AG09319 (cell line): Measurements from ENCODE around the gene MARK4.
"Not testable (repeated sequence)": the region's sequence is repeated elsewhere in the genome, so short reads cannot be mapped to it uniquely, and the experiment has no call there.

ENCODE experiments used
- DNase-seq: peaks from one replicate; pipeline ENCODE4 v3.0.0-alpha.2; 2010; ENCODE audit warnings: low read depth; ENCODE audit errors: extremely low read depth
- CTCF ChIP-seq: IDR thresholded peaks from 2 replicates; pipeline ENCODE4 v1.5.1; 2011; ENCODE audit warnings: low read depth, mild to moderate bottlenecking, inconsistent platforms, low read length, moderate library complexity

Gene MARK4

GRCh38 chr19:45333609-45334303 is 82.7 kb downstream of the MARK4 start:
- no peak for TF ChIP-seq CTCF

GRCh38 chr19:45334881-45335280 is 83.8 kb downstream of the MARK4 start:
- DNase-seq, result not testable (repeated sequence)

More at GRCh38 chr19:45333609-45334303, 82.7 kb downstream of the MARK4 start:
- no peak for DNase-seq

GRCh38 chr19:45336696-45337251 is 85.7 kb downstream of the MARK4 start:
- no peak for DNase-seq
- TF ChIP-seq CTCF, result no peak

GRCh38 chr19:45339629-45340028 is 88.6 kb downstream of the MARK4 start:
- no peak for TF ChIP-seq CTCF

GRCh38 chr19:45340232-45340898 is 89.3 kb downstream of the MARK4 start, which contains the start of gene KLC3:
Gene KLC3, plus strand, starts transcription at chr19:45340750. Its CDS starts 4,792 bp downstream, at chr19:45345542.
- no peak for DNase-seq
- no peak for TF ChIP-seq CTCF

More at GRCh38 chr19:45339629-45340028, 88.6 kb downstream of the MARK4 start:
- no peak for DNase-seq

GRCh38 chr19:45340899-45341453 is 89.9 kb downstream of the MARK4 start:
- no peak for DNase-seq
- no peak for TF ChIP-seq CTCF

GRCh38 chr19:45342911-45343310 is 91.8 kb downstream of the MARK4 start:
- DNase-seq, result no peak
- TF ChIP-seq CTCF, result no peak
